Stimulated activated CD4-positive, alpha-beta T cell treated with anti-CD3 and anti-CD28 coated beads, Interleukin-12 subunit alpha, Interleukin-12 subunit beta, amount 100 ng/mL, for 48 hours (primary cell): ENCODE data around the gene LDLRAD4.

Experiments used
- DNase-seq, 3 donors: peaks; one replicate each; pipeline ENCODE4 v3.0.0-alpha.2; 2020; ENCODE audit warnings: low read depth in 2 of 3, low spot score in 1 of 3

The LDLRAD4 gene

DNA sequence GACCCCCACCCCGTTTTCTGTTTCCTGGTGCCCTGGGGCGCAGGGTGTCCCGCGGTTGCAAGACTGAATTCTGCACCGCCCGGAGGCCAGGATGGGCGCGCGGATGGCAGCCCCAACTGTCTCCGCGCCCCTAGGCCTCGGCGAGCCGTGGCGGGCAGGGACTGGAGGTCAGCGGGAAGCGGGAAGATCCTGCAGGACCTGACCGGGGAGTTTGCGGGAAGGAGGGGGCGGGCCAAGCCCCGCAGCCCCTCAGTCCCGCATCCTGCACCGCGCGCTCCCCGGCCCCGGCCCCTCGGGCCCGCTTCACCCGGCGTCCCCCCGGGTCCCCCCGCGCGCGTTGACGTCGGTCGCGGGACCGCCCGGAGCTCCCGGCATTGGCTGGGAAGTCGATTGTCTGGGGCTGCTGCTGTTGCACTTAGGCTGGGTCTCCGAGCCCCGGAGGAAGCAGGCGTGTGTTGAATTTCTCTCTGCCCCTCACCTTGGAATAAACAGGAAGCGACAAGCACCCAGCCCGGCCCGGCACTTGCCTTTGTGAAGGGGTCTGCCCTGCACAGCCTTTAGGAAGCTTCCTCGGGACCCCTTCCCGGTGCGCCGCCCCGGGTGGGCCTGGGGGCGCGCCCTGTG lies at the start of gene LDLRAD4:
Gene LDLRAD4, plus strand, starts transcription at position 393 of the 624 bp plus-strand sequence.
- peak in 2 of 3 donors; percentile 10 to 19 for DNase-seq

DNA sequence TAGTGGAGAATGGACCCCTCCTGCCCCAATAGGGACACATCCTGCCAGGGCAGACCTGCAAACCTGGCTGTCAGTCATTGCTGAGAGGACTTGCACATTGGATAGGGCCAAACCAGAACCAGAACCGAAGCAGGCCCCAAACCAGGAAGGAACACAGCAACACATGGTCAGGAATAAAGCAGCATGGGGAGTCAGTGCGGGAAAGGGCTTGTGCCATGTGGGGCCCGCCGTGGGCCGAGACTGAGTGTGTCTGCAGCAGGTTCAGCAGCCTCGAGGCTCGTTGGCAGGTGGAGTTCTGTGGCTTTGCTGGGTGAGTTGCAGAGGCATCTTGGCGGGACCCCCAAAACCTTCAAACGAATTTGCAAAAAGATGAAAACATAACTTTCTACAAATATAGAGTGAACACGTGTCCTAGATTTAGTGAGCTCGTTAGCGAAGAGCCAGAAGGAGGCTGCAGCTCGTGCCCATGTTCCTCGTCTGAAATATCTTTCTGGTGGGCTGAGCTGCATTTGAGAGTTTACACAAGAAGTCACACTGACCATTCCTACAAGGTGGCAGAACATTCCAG lies 44.9 kb upstream of the LDLRAD4 start:
- no peak for DNase-seq

DNA sequence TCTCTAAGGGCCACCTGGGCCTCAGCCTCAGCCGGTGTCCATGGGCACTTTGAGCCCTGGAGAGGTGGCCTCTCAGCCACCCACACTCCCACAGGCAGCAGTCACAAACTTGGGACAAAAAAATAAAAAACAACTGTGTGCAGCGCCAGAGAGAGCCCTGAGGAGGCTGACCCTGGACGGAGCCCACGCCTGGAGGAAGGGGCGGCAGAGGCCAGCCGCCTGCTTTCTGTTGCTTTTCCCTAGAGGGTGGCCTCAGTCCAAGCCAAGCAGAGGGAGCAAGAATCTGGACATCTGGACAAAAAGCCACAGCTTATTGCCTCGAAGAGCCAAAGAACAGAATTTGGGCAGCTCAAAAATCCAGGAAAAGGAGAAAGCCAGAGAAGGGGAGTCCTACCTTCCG lies 43.3 kb upstream of the LDLRAD4 start:
- DNase-seq = no peak

DNA sequence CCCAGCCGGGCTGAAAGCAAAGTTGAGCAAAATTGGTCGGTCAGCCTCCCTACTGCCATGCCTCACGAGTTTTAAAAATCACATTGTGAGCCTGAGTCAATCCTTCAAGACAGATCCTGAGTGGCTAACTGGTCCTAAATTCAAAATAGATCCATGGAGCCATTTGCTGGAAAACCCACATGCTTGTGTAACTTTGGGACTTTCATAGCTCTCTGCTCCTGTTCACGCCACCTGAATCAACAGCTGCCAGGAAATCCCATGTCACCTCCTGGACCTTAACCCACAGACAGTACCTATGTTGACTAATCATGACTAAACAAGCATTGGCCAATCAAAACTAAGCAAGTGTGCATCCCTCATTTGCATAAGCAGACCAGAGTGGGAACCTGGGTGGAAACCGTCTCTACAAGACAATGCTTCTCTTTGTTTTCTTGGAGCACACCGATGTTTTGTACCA lies 42.8 kb upstream of the LDLRAD4 start:
- peak in 1 of 3 donors; percentile 15 for DNase-seq

DNA sequence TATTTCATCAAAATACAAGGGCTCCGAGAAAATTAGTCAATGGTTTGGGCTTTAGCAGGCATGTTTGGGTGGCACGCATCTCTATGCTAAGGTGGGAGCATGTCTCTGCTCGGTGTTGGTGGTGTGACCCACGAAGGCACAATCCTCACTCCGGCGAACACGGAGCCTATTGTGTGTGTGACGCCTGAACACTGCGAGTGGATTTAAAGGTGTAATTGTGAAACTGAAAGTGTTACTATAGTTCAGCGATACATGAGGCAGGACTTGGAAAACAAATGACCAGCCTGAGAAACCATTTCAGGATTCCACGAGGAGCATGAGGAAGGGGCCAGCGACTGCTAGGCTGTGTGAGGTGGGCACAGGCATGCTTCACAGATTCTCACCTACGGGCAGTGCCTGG lies 41.7 kb upstream of the LDLRAD4 start:
- DNase-seq = no peak

DNA sequence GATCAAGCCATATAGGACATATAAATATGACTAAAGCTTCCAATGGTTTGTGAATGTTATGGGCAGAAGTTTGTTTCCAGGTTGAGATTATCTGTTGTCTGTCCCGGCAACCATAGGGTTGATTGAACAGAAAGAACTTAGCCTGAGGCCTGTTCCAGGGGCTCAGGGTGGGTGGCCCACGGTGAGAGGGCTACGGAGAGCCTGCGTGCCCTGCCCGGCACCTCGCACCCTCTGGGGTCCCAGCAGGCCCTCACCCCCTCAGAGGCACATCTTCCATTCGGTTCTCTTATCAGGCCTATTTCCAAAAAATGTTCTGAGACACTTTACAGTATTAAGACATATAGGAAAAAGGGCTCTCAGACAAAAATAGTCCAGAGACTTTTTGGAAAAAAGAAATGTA lies 40.4 kb upstream of the LDLRAD4 start:
- DNase-seq = no peak

DNA sequence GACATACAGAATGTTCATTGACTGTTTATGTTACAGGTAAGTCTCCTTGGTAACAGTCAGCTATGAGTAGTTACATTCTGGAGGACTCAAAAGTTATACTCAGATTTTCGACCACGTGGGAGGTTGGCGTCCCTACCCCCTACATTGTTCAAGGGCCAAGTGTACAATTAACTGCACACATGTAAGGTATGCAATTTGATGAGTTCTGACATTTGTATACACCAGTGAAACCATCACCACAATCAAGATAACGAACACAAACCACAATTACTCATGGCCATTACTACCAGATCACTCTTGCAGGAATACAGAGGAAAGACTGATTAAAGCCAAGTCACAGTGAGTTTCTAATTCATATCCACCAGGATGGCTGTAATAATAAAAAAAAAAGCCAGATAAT lies 39.6 kb upstream of the LDLRAD4 start:
- peak in 1 of 3 donors; percentile 7 for DNase-seq

DNA sequence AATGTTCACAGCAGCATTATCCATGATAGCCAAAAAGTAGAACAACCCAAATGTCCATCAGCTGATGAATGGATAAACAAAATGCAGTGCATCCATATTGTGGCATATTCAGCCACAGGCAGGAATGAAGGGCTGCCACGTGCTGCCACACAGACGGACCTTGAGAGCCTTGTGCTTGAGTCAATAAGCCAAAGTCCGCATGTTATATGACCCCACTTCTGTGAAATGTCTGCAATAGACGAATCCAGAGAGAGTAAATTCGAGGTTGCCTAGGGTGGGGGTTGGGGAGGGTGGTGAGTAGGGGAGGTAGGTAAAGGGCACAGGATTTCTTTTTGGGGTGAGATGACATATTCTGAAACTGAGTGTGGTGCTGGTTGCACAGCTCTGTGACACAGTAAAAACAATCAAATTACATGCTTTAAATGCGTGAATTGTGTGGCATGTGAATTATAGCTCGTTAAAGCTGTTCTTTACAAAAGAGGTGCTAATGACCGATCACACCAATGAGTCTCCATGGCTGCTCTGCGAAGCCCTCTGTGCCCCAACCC lies 38.9 kb upstream of the LDLRAD4 start:
- no peak for DNase-seq

DNA sequence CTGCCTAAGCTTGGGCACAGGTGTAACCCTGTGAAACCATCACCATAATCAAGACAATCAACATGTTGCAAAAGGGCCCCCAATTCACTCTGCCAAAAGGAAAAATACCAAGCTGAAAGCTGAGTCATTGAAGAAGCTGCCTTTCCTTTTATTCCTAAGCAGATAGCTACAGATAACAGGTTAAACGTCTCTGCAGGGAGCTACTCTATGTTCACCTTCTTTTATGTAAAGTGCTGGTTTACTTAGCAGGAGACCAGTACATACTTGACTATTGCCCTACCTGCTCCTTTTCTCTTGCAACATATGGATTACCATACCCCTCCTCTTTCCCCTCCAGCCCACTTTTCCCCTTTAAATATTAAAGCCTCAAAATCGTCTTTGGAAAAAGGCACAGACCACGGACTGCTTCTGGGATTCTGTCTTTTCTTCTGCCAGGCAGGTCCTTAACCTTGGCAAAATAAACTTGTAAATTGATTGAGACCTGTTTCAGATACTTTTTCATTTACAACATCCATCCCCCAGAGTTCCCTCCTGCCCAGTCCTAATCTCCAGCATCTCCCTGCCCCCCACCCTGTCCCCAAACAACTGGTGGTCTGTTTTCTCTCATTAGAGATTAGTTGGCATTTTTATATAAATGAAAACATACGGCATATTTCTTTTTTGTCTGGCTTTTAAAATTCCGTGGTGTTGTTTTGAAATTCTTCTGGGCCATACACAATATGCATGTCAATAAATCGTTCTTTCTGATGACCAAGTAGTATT lies 37.8 kb upstream of the LDLRAD4 start:
- DNase-seq = no peak

DNA sequence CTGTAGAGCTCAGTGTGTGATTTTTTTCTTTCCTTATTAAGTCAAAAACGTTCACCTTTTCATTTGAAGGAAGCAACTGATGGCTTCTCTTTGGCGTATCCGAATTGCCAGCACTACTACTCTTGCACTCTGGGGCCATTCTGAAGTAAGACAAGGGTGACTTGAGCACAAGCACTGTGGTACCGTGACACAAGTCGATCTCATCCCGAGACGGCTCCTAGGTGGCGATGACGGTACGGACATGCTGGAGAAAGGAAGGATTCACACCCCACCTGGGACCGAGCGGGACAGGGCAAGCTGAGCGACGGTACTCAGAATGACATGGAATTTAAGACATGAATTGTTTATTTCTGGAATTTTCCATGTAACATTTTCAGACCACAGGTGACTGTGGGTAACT lies 36.8 kb upstream of the LDLRAD4 start:
- no peak for DNase-seq

DNA sequence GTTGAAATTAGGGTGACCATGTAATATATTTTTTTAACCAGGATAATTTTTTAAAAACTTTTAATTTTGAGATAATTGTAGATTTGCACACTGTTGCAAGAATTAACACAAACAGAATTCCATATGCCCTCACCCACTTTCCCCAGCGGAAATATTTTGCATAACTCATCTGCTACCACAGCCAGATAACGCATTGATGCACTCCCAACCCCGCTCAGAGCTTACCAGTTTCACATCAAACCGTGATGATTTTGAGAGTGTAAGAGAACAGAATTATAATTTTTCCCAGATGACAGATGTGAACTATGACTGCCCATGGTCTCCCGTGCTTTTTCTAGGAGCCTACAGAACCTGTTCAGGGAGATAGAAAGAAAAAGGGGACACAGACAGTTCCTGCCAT lies 35.2 kb upstream of the LDLRAD4 start:
- DNase-seq = no peak

DNA sequence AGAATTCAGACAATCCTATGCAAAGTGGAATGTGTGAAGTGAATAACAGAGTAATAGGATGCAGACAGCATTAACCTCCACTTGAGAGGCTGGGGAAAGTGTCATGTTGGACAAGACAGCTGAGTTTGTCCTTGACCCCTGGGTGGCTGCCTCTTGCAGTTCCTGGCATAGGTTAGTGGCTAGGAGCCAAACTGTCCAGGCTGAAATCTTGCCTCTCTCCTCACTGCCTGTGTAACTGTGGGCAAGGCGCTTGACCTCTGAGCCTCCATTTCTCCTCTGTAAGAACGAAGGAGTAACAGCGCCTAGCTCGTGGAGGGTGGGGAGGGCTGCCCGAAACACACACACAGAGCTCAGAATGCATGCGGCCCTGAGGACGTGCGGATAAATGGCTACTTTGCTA lies 34.8 kb upstream of the LDLRAD4 start:
- no peak for DNase-seq

DNA sequence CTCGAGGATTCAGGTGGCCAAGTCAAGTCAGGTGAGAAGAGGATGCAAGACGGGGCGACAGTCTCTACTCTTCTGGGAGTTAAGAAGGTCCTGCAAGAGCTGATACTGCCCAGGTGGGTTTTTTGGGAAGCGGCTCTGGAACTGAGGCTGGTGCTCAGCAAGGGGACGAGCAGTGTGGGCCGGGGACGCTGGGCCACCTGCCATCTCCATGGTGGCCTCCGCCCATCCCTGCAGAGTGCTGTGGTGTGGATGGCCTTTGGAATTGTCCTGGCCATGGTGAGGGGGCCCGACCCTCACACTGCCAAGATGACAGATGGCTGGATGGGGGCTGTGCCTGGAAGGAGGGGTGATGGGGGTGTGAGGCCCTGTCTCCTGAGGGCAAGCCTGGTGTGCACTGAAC lies 34.2 kb upstream of the LDLRAD4 start:
- DNase-seq = no peak

DNA sequence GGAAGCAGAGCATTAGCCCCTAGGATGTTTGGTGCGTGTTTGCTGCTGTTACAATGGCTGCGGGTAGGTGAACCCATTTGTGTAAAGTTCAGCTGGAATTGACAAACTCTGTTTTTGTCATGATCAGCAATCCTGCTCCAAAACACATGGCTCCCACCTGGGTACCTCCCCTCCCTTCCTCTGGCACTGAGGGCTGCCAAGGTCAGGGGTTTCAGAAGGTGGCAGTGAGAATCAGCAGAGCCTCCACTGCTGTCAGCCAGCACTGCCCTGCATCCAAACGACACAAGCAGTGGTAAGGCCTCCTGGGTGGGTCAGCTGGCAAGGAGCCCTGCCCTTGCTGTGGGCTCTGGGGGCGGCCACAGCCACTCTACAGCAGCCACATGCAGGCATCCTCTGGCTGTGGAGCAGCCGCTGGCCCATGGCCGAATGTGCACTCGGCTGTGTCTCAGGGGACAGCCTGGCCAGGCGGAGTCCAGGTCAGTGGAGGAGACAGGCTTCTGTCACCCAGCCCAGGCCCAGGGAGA lies 32.8 kb upstream of the LDLRAD4 start:
- no peak for DNase-seq

DNA sequence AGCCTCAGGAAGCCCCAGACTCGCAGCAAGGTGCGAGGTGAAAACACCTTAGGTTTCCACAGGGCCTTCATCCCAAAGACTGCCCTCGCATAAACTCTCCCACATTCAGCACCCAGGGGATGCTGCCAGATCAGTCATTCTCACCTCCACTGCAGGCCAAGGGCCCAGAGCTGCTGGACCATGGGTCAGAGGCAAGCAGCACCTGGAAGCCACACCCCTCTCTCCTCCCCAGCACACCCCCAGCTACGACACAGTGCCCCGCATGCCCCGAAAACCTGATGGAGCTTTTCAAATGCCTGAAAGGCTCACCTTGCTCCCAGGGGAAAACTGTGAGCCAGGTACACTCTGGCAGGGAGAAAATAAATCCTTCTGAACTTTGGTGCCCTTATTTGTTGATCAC lies 31.9 kb upstream of the LDLRAD4 start:
- DNase-seq = no peak

DNA sequence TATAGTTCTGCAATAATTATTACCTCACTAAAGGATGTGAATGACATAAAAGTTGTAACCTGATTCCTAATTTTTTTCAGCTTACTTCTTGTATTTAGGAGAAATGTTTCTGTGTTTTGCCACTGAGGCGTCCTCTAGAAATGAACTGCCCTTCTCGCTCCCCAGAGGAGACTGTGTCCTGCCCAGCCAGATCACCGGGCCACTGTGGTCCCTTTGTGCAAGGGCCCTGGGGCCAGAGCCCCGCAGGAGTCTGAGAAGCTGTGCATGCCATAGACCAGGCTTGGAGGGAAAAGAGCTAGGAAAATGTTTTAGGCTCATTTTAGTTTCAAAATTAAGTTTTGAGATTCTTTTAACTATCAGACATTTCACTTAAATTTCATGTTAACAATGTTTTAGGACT lies 31.1 kb upstream of the LDLRAD4 start:
- DNase-seq = no peak

DNA sequence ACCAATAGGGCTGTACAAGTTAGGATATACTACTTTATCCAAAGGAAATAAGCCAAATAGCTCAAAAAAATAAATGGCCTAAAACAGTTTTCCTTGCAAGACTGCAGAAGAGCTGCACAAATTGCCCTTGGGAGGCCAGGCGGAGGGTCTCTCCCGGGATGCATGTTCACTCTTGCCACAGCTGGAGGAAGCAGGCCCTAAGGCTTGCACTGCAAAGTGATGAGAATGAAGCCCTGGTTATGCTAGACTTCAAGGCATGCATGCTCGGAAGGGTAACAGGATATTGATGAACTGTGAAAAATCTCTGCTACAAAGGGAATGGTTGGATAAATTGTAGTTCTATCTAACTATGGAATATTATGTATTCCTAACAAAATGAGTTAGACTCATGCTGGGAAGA lies 27.5 kb upstream of the LDLRAD4 start:
- DNase-seq = no peak

DNA sequence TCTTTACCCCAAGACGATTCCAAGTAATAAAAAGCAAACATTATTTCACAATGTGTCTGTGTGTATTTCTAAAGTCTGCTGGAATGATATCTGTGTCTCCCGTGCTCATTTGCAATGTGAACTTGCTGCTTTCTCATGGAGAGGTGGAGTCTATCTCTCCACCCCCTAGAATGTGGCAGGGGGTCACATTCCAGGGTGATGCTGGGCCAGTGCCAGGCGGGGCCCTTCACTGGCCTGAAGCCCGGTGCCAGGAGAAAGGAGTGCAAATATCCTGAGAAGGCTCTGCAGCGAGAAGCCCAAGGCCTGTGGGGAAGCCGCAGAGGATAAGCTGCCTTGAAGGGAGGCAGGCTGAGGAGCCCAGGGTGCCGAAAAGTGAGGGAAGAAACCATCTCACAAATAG lies 26.8 kb upstream of the LDLRAD4 start:
- no peak for DNase-seq

DNA sequence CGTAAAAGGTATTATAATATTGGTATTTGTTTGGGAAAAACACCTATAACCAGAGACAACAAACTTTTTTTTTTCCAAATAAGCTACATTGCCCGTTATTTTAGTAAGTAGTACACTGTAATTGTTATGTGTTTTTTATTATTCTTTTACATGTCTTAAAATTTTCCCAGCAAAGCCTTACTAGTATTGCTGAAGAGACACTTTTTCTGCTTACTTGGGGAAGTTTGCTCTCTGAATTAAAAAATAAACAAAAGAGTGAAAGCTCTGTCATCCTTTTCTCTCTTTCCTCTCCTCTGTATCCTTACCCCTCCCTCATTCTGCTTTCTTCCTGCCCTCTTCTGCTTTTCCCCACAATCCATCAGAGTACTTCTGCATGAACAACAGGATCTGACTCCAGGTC lies 25.6 kb upstream of the LDLRAD4 start:
- DNase-seq = no peak

DNA sequence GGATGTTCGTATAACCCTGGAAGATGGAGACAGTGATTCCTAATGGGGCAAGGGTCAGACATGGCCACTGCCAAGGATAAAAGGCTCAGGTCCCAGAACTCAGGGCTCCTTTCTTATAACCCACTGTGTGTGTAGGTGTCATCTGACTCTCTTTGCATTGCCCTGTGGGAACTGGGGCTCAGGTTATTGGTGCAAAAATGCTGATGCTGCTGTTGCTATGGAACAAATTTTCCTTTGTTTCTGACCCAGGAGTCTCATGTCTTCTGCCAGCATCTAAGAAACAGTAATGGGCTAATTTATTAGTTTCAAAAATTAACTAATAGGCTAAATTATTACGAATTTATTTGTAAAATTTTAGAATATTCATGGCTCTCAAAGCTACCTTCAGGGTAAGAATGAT lies 24.3 kb upstream of the LDLRAD4 start:
- DNase-seq = no peak

DNA sequence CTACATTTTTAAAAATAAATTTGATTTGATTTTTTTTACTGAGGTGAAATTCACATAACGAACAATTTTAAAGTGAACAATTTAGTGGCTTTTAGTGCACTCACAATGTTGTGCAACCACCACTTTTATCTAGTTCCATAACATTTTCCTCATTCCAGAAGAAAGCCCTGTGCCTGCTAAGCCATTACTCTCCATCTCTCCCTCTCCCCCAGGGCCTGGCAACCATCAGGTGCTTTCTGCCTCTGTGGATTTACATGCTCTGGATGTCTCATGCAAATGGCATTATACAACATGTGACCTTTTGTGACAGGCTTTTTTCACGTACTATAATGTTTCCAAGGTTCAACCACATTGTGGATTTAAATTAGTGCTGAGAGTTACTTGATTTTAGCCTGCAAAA lies 19.9 kb upstream of the LDLRAD4 start:
- DNase-seq = no peak

DNA sequence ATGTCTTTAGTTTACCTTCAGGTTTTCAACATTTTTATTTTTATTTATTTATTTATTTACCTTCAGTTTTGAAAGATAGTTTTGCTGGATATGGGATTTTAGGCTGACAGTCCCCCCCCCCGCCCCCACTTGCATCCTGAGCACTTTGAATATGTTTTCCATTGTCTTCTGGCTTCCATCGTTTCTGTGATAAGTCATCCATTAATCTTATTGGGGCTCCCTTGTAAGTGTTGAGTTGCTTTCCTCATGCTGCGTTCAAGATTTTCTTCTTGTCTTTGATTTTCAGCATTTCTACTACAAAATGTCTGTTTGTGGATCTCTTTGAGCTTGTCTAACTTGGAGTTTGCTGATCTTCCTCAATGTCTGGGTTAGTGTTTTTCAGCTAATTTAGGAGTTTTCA lies 19.4 kb upstream of the LDLRAD4 start:
- no peak for DNase-seq
